Stomach smooth muscle (tissue), 2 donors: ENCODE results near the gene LITAFD.

Experiments
- H3K27ac ChIP-seq: one replicate; pipeline ENCODE4 v1.7.0; 2013; ENCODE audit warnings: mild to moderate bottlenecking, low read length, inconsistent platforms
- H3K27me3 ChIP-seq, 2 donors: one replicate each; pipeline ENCODE4 v1.7.0; 2013; ENCODE audit warnings: low read length in 2 of 2; ENCODE audit not compliant: insufficient read depth in 2 of 2, control insufficient read depth in 1 of 2
- H3K36me3 ChIP-seq, 2 donors: one replicate each; pipeline ENCODE4 v1.7.0; 2013; ENCODE audit warnings: low read length in 2 of 2; ENCODE audit not compliant: control insufficient read depth in 2 of 2, insufficient read depth in 2 of 2
- H3K4me1 ChIP-seq: one replicate; pipeline ENCODE4 v1.7.0; 2013; ENCODE audit warnings: low read length; ENCODE audit not compliant: control insufficient read depth, insufficient read depth
- H3K4me3 ChIP-seq, 2 donors: one replicate each; pipeline ENCODE4 v1.7.0; 2013; ENCODE audit warnings: low read length in 2 of 2
- H3K9ac ChIP-seq, 2 donors: one replicate each; pipeline ENCODE4 v1.7.0; 2013; ENCODE audit warnings: low read length in 2 of 2, mild to moderate bottlenecking in 1 of 2
- H3K9me3 ChIP-seq, 2 donors: one replicate each; pipeline ENCODE4 v1.7.0; 2013; ENCODE audit warnings: low read length in 2 of 2; ENCODE audit not compliant: control insufficient read depth in 2 of 2
- donor health status: healthy.
- donor health status: Pancreatic carcinoma.

The LITAFD gene

DNA sequence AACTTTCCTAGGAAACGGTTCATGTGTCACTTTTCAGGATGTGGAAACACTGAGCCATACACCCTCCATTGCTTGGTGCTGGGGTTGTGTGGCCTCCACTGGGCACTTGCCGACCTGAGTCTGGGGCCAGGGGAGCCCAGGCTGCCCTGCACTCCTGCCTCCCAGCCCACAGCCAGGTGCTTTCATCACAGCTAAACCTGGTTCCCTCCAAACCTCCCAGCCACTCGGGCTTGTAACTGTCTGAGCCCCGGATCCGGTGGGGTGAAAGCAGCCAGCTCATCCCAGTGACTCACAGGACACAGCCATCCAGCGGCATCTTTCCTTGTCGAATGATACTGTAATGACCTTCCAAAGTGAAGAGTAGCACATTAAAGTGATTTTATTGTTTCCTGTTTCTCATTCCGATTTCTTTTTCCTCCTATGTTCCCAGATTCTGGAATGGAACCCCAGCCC lies 33.2 kb upstream of the LITAFD start:
- Histone ChIP-seq H3K4me3 (no peak overlapping the region), H3K27me3 (no peaks in the 10 kb centered on the region), H3K27ac (no peak overlapping the region), H3K9me3 (no peaks in the 10 kb centered on the region), H3K36me3 (peaks cover 0 to 17% of the 10 kb centered on the region in 2 donors), H3K4me1 (peaks cover 5% of the 10 kb centered on the region), H3K9ac (no peak overlapping the region)

DNA sequence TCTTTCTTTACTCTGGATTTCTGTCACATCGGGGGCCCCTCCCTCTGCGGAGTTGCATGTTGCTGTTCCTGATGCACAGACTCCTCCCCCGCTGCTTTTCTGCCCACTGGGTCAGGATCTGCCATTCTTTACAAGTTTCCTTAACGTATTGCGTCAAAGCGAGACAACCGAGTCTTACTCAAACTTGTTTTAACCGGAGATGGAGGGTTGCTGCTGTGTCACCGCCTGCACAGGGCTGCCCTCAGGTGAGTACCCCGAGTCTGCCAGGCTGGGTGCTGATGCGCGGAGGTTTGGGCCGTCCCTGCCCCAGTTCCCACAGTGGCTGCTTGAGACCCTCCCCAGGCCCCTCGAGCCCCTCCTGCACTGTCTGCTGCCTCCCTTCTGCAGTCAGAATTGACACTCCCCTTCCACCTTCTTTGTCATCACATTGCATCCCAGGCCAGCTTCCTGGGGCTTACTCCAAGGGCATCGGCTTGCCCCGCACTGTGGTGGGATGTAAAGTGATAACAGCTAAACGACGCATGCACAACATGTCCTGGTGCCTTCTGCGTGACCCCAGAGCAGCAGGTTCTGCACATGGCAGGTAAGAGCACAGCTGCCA lies 32.6 kb upstream of the LITAFD start:
- H3K4me1 ChIP-seq: peaks cover 5% of the 10 kb centered on the region
- H3K27ac ChIP-seq: peak overlapping the region; percentile 31
- no peaks in the 10 kb centered on the region for H3K27me3 ChIP-seq
- H3K36me3 ChIP-seq: peaks cover 0 to 17% of the 10 kb centered on the region in 2 donors
- H3K4me3 ChIP-seq: no peak overlapping the region
- H3K9ac ChIP-seq: no peak overlapping the region
- H3K9me3 ChIP-seq: no peaks in the 10 kb centered on the region

DNA sequence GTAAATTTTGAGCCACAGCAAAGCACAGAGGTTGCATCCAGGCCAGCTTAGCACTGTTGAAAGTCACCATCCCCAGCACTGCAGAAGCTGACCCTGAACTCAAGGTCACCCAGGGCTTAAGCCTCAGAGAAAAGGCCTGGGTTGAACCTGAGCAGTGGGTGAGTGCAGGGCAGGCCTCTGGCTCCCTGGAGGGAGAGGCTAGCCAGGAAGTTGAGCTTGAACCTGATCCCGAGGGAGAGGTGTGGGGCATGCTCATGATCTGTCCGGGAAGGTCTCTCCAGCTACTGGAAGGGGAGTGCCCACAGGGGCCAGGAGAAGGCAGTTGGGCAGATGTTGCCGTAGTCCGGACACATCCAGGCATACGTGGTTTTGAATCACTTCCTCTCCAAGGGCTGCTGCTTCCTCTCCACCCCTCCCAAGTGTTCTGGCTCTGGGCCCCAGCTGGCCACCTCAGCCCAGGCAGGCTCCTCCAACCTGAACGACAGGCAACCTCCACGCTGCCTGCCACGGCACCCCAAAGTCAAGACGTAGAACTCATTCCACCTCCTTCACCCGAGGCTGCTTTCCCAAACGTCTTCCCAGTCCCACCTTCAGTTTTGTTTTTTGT lies 31.8 kb upstream of the LITAFD start:
- no peak overlapping the region for H3K9ac ChIP-seq
- peaks cover 5% of the 10 kb centered on the region for H3K4me1 ChIP-seq
- H3K36me3 ChIP-seq: peaks cover 5 to 17% of the 10 kb centered on the region in 2 donors
- H3K27ac ChIP-seq: peak overlapping the region; percentile 31
- no peaks in the 10 kb centered on the region for H3K9me3 ChIP-seq
- no peak overlapping the region for H3K4me3 ChIP-seq
- no peaks in the 10 kb centered on the region for H3K27me3 ChIP-seq

DNA sequence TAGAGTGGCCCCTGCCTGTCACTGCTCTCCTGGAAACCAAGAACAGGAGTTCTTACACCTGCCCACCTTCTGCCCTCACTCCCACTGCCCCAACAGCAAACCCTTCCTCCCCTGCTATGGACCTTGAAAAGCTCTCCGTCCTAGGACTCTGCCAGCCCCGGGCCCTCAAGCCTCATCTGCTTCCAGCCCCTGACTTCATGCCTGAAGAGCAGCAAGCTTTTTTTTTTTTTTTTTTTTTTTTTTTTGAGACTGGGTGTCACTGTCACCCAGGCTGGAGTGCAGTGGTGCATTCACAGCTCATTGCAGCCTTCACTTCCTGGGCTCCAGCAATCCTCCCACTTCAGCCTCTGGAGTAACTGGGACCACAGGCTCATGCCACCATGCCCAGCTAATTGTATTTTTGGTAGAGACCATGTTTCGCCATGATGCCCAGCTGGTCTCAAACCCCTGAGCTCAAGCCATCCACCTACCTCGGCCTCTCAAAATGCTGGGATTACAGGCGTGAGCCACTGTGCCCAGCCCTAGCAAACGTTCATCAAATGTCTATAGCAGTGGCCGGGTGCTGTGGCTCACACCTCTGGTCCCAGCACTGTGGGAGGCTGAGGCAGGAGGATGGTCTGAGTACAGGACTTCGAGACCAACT lies 30.3 kb upstream of the LITAFD start:
- Histone ChIP-seq H3K9me3 (no peaks in the 10 kb centered on the region), H3K4me3 (no peak overlapping the region), H3K36me3 (peaks cover 5 to 23% of the 10 kb centered on the region in 2 donors), H3K9ac (no peak overlapping the region), H3K27me3 (no peaks in the 10 kb centered on the region), H3K27ac (no peak overlapping the region), H3K4me1 (peaks cover 5% of the 10 kb centered on the region)

DNA sequence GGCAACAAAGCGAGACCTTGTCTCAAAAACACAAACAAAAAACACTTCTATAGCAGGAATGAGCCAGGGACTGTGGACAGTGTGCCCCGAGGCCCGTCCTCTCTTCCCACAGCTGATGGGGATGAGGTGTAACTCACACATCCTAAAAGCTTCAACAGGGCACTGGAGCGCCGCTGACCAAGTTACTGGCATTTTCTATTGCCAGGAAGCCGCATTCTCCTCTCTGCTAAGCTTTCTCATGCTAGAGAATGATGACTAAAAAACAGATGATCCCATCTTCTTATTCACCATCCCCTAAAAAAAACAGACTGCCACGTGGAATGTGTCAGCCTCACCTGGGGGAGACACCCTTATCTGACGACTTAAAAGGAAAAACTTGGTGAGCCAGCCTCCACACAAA lies 29.6 kb upstream of the LITAFD start:
- no peak overlapping the region for H3K9ac ChIP-seq
- no peak overlapping the region for H3K27ac ChIP-seq
- no peaks in the 10 kb centered on the region for H3K9me3 ChIP-seq
- peaks cover 5% of the 10 kb centered on the region for H3K4me1 ChIP-seq
- H3K4me3 ChIP-seq: no peak overlapping the region
- H3K36me3 ChIP-seq: peaks cover 5 to 24% of the 10 kb centered on the region in 2 donors
- H3K27me3 ChIP-seq: no peaks in the 10 kb centered on the region

DNA sequence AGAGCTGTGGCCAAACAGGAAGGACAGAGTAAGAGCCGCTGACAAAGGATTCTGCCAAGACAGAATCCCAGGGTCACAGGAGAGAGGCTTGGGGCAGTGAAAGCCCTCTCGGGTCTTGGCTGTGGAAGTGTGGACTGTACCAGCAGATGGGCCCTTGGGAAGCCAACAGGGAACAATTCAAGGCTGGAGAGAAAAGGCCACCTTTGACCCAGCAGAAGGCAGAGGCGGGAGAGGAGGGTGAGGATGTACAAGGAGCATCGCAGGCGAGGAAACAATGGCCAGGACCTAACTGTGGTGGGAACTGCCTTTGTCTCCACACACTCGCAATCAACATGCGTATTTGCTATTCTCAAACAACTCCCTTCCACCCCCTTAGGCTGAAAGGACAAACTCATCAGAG lies 29.0 kb upstream of the LITAFD start:
- H3K27me3 ChIP-seq: no peaks in the 10 kb centered on the region
- H3K9me3 ChIP-seq: no peaks in the 10 kb centered on the region
- no peak overlapping the region for H3K27ac ChIP-seq
- H3K36me3 ChIP-seq: peaks cover 5 to 22% of the 10 kb centered on the region in 2 donors
- H3K9ac ChIP-seq: no peak overlapping the region
- H3K4me1 ChIP-seq: peaks cover 5% of the 10 kb centered on the region
- H3K4me3 ChIP-seq: no peak overlapping the region

DNA sequence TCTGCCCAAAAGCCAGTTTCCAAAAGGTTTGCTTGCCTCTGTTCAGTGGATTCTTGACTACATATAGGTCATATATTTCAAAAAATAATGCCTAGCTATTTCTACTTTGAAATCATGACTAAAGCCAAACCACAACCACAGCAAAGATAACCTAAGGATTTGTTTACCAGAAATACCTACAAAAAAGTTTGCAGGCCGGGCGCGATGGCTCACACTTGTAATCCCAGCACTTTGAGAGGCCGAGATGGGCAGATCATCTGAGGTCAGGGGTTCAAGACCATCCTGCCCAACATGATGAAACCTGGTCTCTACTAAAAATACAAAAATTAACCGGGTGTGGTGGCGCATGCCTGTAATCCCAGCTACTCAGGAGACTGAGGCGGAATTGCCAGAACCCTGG lies 28.5 kb upstream of the LITAFD start:
- H3K9ac ChIP-seq: no peak overlapping the region
- H3K27me3 ChIP-seq: no peaks in the 10 kb centered on the region
- peaks cover 7 to 21% of the 10 kb centered on the region in 2 donors for H3K36me3 ChIP-seq
- no peak overlapping the region for H3K27ac ChIP-seq
- no peak overlapping the region for H3K4me3 ChIP-seq
- no peaks in the 10 kb centered on the region for H3K9me3 ChIP-seq
- H3K4me1 ChIP-seq: peaks cover 5% of the 10 kb centered on the region

DNA sequence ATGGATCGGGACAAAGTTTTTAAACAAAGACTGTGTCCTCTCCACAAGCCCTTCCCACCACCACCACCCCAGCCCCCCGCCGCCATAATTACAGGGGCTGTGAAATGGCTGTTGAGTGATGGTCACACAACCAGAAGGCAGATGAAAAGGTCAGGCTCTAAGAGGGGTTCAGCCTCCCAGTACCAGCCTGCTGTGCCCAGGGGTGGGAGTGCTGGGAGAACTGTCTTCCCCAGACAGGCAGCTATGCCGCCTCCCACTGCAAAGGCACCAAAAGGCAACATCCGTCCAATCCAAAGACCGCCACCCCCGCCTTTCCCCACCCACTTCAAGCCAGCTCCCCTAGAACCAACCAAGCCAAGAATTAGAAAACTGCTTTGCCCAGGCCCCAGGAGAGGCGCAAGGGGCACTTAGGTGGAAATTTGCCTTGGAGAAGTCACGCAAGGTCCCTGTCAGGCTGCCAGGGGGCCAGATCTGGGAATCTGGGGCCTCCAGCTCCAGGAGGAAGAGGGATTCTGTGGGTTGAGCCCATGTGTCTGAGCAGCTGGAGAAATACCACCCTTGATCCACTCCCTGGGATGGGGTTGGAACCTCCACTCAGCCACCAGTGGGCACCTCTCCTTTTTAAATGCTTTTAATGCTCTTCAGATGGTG lies 27.7 kb upstream of the LITAFD start:
- Histone ChIP-seq H3K27me3 (no peaks in the 10 kb centered on the region), H3K4me1 (peaks cover 5% of the 10 kb centered on the region), H3K9me3 (no peaks in the 10 kb centered on the region), H3K4me3 (no peak overlapping the region), H3K27ac (no peak overlapping the region), H3K9ac (no peak overlapping the region), H3K36me3 (peaks cover 8 to 15% of the 10 kb centered on the region in 2 donors)

DNA sequence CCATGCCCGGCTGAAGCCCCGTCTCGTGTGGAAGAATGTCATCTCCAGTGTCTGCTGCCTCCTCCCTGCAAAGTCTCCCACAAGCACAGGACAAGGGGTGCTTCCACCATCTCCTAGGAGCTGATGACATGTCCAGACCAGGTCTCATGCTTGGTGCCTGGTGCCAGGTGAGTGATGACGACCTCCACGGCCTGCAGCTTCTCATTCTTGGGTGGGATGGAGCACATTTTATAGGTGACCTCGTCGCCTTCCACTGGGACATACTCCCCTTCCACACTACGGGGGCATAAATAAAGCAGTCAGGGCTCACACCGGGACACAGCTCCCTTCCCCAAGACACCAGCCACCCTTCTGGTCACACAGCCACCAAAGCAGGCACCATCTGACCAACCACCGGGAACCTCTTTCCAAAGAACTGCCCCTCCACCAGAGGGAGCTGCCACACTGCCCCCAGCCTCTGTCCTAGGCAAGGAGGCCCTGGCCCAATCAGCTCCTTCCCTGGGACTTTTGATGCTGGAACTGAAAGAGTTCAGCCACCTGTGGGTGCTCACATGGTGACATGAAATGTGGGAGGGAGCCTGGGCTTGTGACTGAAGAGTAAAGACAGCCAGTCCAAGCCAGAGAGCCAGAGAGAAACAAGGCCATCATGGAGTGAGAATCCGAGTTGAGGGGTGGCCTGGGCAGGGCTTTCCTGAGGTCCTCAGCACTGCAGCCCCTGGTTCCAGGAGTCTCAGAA lies 26.9 kb upstream of the LITAFD start:
- Histone ChIP-seq H3K27ac (no peak overlapping the region), H3K27me3 (no peaks in the 10 kb centered on the region), H3K4me1 (peaks cover 6% of the 10 kb centered on the region), H3K4me3 (no peak overlapping the region), H3K36me3 (peaks cover 8 to 9% of the 10 kb centered on the region in 2 donors), H3K9ac (no peak overlapping the region), H3K9me3 (no peaks in the 10 kb centered on the region)

DNA sequence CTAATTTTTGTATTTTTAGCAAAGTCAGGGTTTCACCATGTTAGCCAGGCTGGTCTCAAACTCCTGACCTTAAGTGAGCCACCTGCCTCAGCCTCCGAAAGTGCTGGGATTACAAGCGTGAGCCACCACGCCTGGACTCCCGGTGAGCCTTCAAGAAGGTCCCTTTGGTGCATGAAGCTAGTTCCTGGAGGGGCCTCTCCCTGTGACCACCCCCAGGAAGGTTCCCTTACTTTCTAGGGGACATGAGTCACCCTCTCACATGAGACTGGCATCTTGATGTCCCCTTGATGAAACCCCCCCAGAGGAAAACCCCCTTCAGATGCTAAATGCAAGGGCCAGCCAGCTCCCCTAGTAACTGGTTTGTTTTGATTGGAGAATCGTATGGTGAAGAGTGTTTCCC lies 26.2 kb upstream of the LITAFD start:
- H3K27me3 ChIP-seq: no peaks in the 10 kb centered on the region
- no peak overlapping the region for H3K27ac ChIP-seq

More for the DNA sequence above, 26.2 kb upstream of the LITAFD start:
- Histone ChIP-seq H3K4me1 (peaks cover 8% of the 10 kb centered on the region), H3K9ac (no peak overlapping the region), H3K36me3 (peaks cover 7 to 8% of the 10 kb centered on the region in 2 donors), H3K9me3 (no peaks in the 10 kb centered on the region), H3K4me3 (no peak overlapping the region)
